Ovary (tissue), 3 donors: Measurements from ENCODE around the gene APBA2.

Experiments
- CTCF ChIP-seq, 3 donors: fragments of 450-650 bp in 2 of 3; fragments of 200-600 bp in 1 of 3; IDR thresholded peaks; one replicate each; pipeline versions ENCODE4 v1.5.1 to v1.8.0; 2016 to 2022; ENCODE audit warnings: antibody characterized with exemption in 3 of 3, mild to moderate bottlenecking in 1 of 3
- EP300 ChIP-seq: sonication (generic); formaldehyde crosslinking; IDR thresholded peaks from one replicate; pipeline ENCODE4 v1.6.1; 2017; ENCODE audit warnings: antibody characterized with exemption
- donor health status: DM: no; HTN: no; CAD: no.

- TF ChIP-seq CTCF (IDR thresholded peaks at IDR 0.05) (no peak), EP300 (no peak)
Observed at GRCh38 chr15:28933710-28934445, 48.1 kb downstream of the APBA2 start.
